Parathyroid adenoma (tissue), 2 donors: ENCODE measurements around the gene RAB29.
A peak's percentile ranks its signal among the peaks of the same experiment; 100 is the strongest.
"Not testable (repeated sequence)": the region's sequence is repeated elsewhere in the genome, so short reads cannot be mapped to it uniquely, and the experiment has no call there.

Experiments used
- H2AFZ ChIP-seq: fragments of 300-600 bp; sonication (generic); one replicate; pipeline ENCODE4 v1.7.0; 2017; ENCODE audit warnings: antibody characterized with exemption, mild to moderate bottlenecking
- H3K27ac ChIP-seq: fragments of 300-600 bp; sonication (generic); one replicate; pipeline ENCODE4 v1.7.0; 2017
- H3K27me3 ChIP-seq: fragments of 300-600 bp; sonication (generic); one replicate; pipeline ENCODE4 v1.7.0; 2017; ENCODE audit warnings: low read length; ENCODE audit not compliant: control insufficient read depth, insufficient read depth
- H3K36me3 ChIP-seq: fragments of 300-600 bp; sonication (generic); one replicate; pipeline ENCODE4 v1.7.0; 2017; ENCODE audit warnings: low read length; ENCODE audit not compliant: control insufficient read depth, insufficient read depth
- H3K4me1 ChIP-seq: fragments of 300-600 bp; sonication (generic); one replicate; pipeline ENCODE4 v1.7.0; 2017; ENCODE audit warnings: control low read depth
- H3K4me2 ChIP-seq: fragments of 300-600 bp; sonication (generic); one replicate; pipeline ENCODE4 v1.7.0; 2017; ENCODE audit warnings: low read length
- H3K4me3 ChIP-seq: fragments of 300-600 bp; sonication (generic); one replicate; pipeline ENCODE4 v1.7.0; 2017; ENCODE audit warnings: low read depth, low read length
- H3K79me2 ChIP-seq: fragments of 300-600 bp; sonication (generic); one replicate; pipeline ENCODE4 v1.7.0; 2017; ENCODE audit warnings: control low read depth
- H3K9ac ChIP-seq: fragments of 300-600 bp; sonication (generic); one replicate; pipeline ENCODE4 v1.7.0; 2017; ENCODE audit warnings: mild to moderate bottlenecking
- H3K9me3 ChIP-seq: fragments of 300-600 bp; sonication (generic); one replicate; pipeline ENCODE4 v1.7.0; 2017; ENCODE audit warnings: low read length; ENCODE audit not compliant: control insufficient read depth
- CTCF ChIP-seq: fragments of 300-600 bp; sonication (generic); IDR thresholded peaks from one replicate; pipeline ENCODE4 v1.7.0; 2017; ENCODE audit warnings: antibody characterized with exemption, mild to moderate bottlenecking
- donor health status: primary hyperparathyroidism.

Gene RAB29, protein sequence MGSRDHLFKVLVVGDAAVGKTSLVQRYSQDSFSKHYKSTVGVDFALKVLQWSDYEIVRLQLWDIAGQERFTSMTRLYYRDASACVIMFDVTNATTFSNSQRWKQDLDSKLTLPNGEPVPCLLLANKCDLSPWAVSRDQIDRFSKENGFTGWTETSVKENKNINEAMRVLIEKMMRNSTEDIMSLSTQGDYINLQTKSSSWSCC

GRCh38 chr1:205775015-205775716, at the start of gene RAB29:
RAB29 (minus strand) TSS chr1:205775482; CDS start chr1:205774956, 526 bp downstream.
- Histone ChIP-seq H3K27me3 (no peaks in the 10 kb centered on the region), H3K4me3 (peak within 1 kb of the TSS; percentile 98), H3K9me3 (no peaks in the 10 kb centered on the region), H3K4me1 (no peaks in the 10 kb centered on the region), H2AFZ (peak within 1 kb of the TSS; percentile 90), H3K9ac (no peak within 1 kb of the TSS), H3K27ac (peak within 1 kb of the TSS; percentile 16), H3K4me2 (peak within 1 kb of the TSS; percentile 98), H3K79me2 (no peaks in the 10 kb centered on the region), H3K36me3 (no peaks in the 10 kb centered on the region)
- no peak for TF ChIP-seq CTCF

GRCh38 chr1:205824180-205824579, 48.9 kb upstream of the RAB29 start:
- Histone ChIP-seq H3K4me3 (no peak overlapping the region), H3K27ac (no peak overlapping the region), H3K27me3 (no peaks in the 10 kb centered on the region), H3K4me1 (no peaks in the 10 kb centered on the region), H3K9ac (no peak overlapping the region), H2AFZ (no peak overlapping the region), H3K9me3 (no peaks in the 10 kb centered on the region), H3K36me3 (no peaks in the 10 kb centered on the region), H3K4me2 (no peak overlapping the region), H3K79me2 (no peaks in the 10 kb centered on the region)
- no peak for TF ChIP-seq CTCF

GRCh38 chr1:205823260-205823659, 48.0 kb upstream of the RAB29 start:
- not testable (repeated sequence) for H3K9ac ChIP-seq, H3K4me1 ChIP-seq, H3K4me2 ChIP-seq, H3K36me3 ChIP-seq, H3K4me3 ChIP-seq, H3K9me3 ChIP-seq, H2AFZ ChIP-seq, H3K27me3 ChIP-seq, H3K27ac ChIP-seq, H3K79me2 ChIP-seq

DNA sequence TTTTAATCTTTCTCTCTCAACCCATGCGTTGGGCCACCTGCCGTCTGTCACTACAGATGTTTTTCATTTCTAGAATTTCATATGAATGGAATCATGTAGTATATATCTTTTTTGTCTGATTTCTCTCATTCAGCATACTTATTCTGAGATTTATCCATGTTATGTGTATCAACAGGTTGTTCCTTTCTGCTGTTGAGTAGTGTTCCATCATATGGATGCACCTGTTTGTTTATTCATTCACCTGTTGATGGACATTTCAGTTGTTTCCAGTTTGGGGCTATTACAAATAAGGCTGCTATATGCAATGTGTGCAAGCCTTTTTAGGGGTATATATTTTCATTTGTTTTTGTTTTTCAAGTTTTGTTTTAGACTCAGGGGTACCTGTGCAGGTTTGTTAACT, 47.1 kb upstream of the RAB29 start:
- H3K4me1 ChIP-seq = no peaks in the 10 kb centered on the region
- no peaks in the 10 kb centered on the region for H3K27me3 ChIP-seq
- TF ChIP-seq CTCF = no peak
- H3K9ac ChIP-seq = no peak overlapping the region
- H3K27ac ChIP-seq = no peak overlapping the region
- no peaks in the 10 kb centered on the region for H3K79me2 ChIP-seq
- H3K9me3 ChIP-seq = no peaks in the 10 kb centered on the region
- no peak overlapping the region for H2AFZ ChIP-seq
- no peaks in the 10 kb centered on the region for H3K36me3 ChIP-seq
- no peak overlapping the region for H3K4me2 ChIP-seq
- no peak overlapping the region for H3K4me3 ChIP-seq

DNA sequence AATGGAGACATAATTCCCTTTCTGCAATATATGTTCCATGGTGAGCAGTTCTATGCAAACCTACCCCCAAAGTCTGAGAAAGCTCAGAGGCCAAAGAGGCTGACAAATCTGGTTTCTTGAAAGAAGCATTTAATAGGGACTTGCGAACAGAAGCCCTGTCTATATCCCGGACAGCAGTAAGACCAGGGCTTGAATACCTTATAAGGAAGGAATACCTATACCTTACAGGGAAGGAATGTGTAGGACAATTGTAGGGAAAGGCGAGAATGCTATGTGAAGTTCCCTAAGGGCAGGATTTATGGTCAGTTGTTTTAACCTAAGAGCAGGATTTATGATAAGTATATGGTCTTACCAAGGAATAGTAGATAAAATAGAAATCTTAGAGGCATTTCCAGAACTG, 42.7 kb upstream of the RAB29 start:
- H3K4me1 ChIP-seq = peaks cover 6% of the 10 kb centered on the region
- no peaks in the 10 kb centered on the region for H3K27me3 ChIP-seq
- H2AFZ ChIP-seq = no peak overlapping the region
- no peaks in the 10 kb centered on the region for H3K9me3 ChIP-seq
- no peak overlapping the region for H3K9ac ChIP-seq
- H3K36me3 ChIP-seq = no peaks in the 10 kb centered on the region
- no peaks in the 10 kb centered on the region for H3K79me2 ChIP-seq
- no peak overlapping the region for H3K4me3 ChIP-seq
- TF ChIP-seq CTCF = no peak
- no peak overlapping the region for H3K4me2 ChIP-seq
- no peak overlapping the region for H3K27ac ChIP-seq
